ENCODE data around the gene TSPEAR.
"Not testable (repeated sequence)": the region's sequence is repeated elsewhere in the genome, so short reads cannot be mapped to it uniquely, and the experiment has no call there.

TSPEAR gene

GRCh38 chr21:44689740-44690139 lies 21.6 kb downstream of the TSPEAR start:
- Histone ChIP-seq H3K9me3 (ENCODE audit: insufficient read depth, low read depth, low read length) (peaks cover 14% of the 10 kb centered on the region), H3K4me1 (ENCODE audit: insufficient read depth, low read length) (peaks cover 13% of the 10 kb centered on the region)
- WGBS = 95% methylated on average over 3 of the region's 3 CpGs
- not testable (repeated sequence) for H3K4me3 ChIP-seq (ENCODE audit: low read length); H3K36me3 ChIP-seq (ENCODE audit: insufficient read depth, low read length); H3K27ac ChIP-seq (ENCODE audit: low read depth, low read length); H3K27me3 ChIP-seq (ENCODE audit: insufficient read depth, low read length); H3K9ac ChIP-seq (ENCODE audit: low read depth, low read length)

GRCh38 chr21:44687671-44688070 lies 23.7 kb downstream of the TSPEAR start:
- 82% methylated on average over 10 of the region's 11 CpGs for WGBS
- no peak overlapping the region for H3K27ac ChIP-seq (ENCODE audit: low read depth, low read length)
- H3K27me3 ChIP-seq (ENCODE audit: insufficient read depth, low read length) = no peaks in the 10 kb centered on the region
- H3K4me3 ChIP-seq (ENCODE audit: low read length) = no peak overlapping the region
- no peak overlapping the region for H3K9ac ChIP-seq (ENCODE audit: low read depth, low read length)
- no peaks in the 10 kb centered on the region for H3K36me3 ChIP-seq (ENCODE audit: insufficient read depth, low read length)
- peaks cover 2% of the 10 kb centered on the region for H3K9me3 ChIP-seq (ENCODE audit: insufficient read depth, low read depth, low read length)
- H3K4me1 ChIP-seq (ENCODE audit: insufficient read depth, low read length) = peaks cover 13% of the 10 kb centered on the region

DNA sequence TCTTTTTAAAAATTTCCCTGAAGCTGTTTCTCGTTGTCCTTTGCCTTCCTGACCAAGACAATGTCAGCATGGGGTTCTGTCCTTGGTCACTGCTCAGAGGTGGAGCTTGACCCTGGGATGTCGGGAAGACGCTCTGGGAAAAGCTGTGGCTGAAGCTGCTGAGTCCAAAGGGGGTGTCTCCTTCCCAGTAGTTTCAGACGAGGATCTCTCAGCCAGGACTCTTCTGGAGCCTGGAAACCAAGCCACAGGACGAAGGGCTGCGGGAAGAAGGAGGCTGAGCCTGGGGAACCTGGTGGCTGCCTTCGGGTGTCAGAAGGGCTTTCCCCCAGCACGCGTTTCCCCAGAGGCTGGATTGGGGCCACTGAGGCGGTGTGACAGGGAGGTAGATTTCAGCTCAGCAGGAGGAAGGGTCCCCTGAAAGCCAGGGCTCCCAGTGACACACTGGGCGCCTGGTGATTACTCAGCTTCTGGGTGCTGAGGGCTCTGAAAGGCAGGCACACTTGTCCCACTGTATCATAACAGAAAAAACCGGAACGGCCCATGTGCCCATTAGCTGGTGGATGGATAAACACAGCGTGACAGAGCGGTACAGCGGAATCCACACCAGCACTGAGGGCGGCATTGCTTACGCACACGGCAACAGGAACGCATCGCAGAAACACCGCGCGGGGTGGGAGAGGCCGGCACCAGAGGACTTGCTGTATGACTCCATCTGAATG lies 24.4 kb downstream of the TSPEAR start:
- H3K9ac ChIP-seq (ENCODE audit: low read depth, low read length) = no peak overlapping the region
- H3K36me3 ChIP-seq (ENCODE audit: insufficient read depth, low read length) = no peaks in the 10 kb centered on the region
- H3K9me3 ChIP-seq (ENCODE audit: insufficient read depth, low read depth, low read length) = no peaks in the 10 kb centered on the region
- peaks cover 13% of the 10 kb centered on the region for H3K4me1 ChIP-seq (ENCODE audit: insufficient read depth, low read length)
- H3K4me3 ChIP-seq (ENCODE audit: low read length) = no peak overlapping the region
- WGBS = 80% methylated on average over 25 of the region's 25 CpGs
- peak overlapping the region; percentile 54; the same call in 1 of the 2 replicates for H3K27ac ChIP-seq (ENCODE audit: low read depth, low read length)
- no peaks in the 10 kb centered on the region for H3K27me3 ChIP-seq (ENCODE audit: insufficient read depth, low read length)

DNA sequence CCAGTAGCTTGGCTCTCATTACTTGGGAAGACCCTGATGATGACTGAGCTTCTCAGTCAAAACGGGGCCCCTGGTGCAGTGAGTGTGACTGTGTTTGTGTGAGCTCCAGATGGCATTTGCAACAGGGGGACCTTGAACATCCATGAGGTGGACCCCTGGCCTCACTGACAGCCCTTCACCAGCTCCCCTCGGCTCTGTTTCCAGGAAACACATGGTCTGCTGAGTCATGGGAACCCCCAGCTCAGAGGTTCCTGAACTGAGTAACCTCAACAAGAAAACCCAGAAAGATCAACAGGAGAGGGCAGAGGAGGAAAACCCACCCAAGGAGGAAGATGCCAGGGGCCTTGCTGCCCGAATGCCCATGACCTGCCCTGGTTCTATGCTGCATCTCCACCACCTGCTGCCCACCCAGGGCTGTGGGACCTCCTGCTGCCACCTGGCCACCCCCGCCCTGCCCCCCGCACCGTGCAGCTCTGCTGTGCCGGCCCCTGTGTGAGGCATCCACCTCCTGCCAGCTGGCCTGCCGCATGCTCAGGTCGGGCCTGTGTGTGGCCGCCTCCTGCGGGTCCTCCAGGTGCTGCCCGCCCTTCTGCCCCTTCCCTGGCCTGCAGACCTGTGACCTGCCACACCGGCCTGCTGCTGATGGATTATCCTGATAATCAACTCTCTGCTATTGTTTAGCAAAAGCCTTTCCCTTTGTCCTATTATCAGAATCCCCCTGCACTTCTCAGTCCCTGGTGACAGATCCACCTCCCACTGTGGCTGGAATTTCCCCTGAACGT lies 25.2 kb downstream of the TSPEAR start:
- H3K4me1 ChIP-seq (ENCODE audit: insufficient read depth, low read length) = peaks cover 13% of the 10 kb centered on the region
- no peak overlapping the region for H3K9ac ChIP-seq (ENCODE audit: low read depth, low read length)
- no peaks in the 10 kb centered on the region for H3K9me3 ChIP-seq (ENCODE audit: insufficient read depth, low read depth, low read length)
- no peaks in the 10 kb centered on the region for H3K36me3 ChIP-seq (ENCODE audit: insufficient read depth, low read length)
- H3K27ac ChIP-seq (ENCODE audit: low read depth, low read length) = no peak overlapping the region
- no peaks in the 10 kb centered on the region for H3K27me3 ChIP-seq (ENCODE audit: insufficient read depth, low read length)
- no peak overlapping the region for H3K4me3 ChIP-seq (ENCODE audit: low read length)
- 37% methylated on average over 14 of the region's 14 CpGs for WGBS

DNA sequence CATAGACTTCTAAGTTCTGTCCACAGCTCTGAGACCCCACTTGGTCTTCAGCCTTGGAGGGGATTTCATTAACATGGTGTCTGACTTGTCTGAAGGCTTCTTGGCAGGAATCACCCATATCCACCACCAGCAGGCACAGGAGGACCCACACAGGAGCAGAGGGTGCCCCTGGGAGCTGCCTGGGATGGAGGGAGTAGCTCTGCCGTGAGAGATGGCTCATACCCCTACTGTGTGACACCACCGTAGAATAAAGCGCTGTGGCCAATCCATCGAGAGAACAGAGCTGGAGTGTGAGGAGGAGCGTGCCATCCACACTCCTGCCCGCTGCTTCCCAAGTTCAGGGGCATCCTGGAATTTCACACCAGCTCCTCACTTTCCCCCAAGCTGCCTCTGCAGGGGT lies 26.3 kb downstream of the TSPEAR start:
- H3K27ac ChIP-seq (ENCODE audit: low read depth, low read length); H3K4me3 ChIP-seq (ENCODE audit: low read length); H3K27me3 ChIP-seq (ENCODE audit: insufficient read depth, low read length); H3K36me3 ChIP-seq (ENCODE audit: insufficient read depth, low read length); H3K9ac ChIP-seq (ENCODE audit: low read depth, low read length); H3K9me3 ChIP-seq (ENCODE audit: insufficient read depth, low read depth, low read length): not testable (repeated sequence)
- H3K4me1 ChIP-seq (ENCODE audit: insufficient read depth, low read length) = peaks cover 13% of the 10 kb centered on the region
- 92% methylated on average over 6 of the region's 6 CpGs for WGBS

- Histone ChIP-seq H3K36me3 (ENCODE audit: insufficient read depth, low read length) (no peaks in the 10 kb centered on the region), H3K27me3 (ENCODE audit: insufficient read depth, low read length) (no peaks in the 10 kb centered on the region), H3K4me3 (ENCODE audit: low read length) (no peak overlapping the region), H3K9me3 (ENCODE audit: insufficient read depth, low read depth, low read length) (no peaks in the 10 kb centered on the region), H3K9ac (ENCODE audit: low read depth, low read length) (no peak overlapping the region), H3K27ac (ENCODE audit: low read depth, low read length) (no peak overlapping the region), H3K4me1 (ENCODE audit: insufficient read depth, low read length) (peaks cover 13% of the 10 kb centered on the region)
- WGBS = 85% methylated on average over 6 of the region's 6 CpGs
Measured at GRCh38 chr21:44684483-44684882, 26.9 kb downstream of the TSPEAR start.

DNA sequence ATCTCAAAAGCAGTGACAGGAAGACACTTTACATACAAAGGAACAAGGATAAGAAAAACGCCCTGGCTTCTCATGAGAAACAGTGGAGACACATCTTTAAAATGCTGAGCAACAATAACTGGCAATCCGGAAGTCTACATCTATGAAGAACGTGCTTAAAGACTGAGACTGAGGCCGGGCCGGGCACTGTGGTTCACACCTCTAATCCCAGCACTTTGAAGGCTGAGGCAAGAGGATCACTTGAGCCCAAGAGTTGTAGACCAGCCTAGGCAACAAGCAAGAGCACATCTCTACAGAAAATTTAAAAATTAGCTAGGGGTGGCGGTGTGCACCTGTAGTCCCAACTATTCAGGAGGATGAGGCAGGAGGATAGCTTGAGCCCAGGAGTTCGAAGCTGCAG lies 27.3 kb downstream of the TSPEAR start:
- WGBS = 88% methylated on average over 7 of the region's 7 CpGs
- Histone ChIP-seq H3K27ac (ENCODE audit: low read depth, low read length) (no peak overlapping the region), H3K27me3 (ENCODE audit: insufficient read depth, low read length) (no peaks in the 10 kb centered on the region), H3K4me1 (ENCODE audit: insufficient read depth, low read length) (peaks cover 13% of the 10 kb centered on the region), H3K9me3 (ENCODE audit: insufficient read depth, low read depth, low read length) (no peaks in the 10 kb centered on the region), H3K4me3 (ENCODE audit: low read length) (no peak overlapping the region), H3K36me3 (ENCODE audit: insufficient read depth, low read length) (no peaks in the 10 kb centered on the region), H3K9ac (ENCODE audit: low read depth, low read length) (no peak overlapping the region)

- Histone ChIP-seq H3K9ac (ENCODE audit: low read depth, low read length) (no peak overlapping the region), H3K27ac (ENCODE audit: low read depth, low read length) (no peak overlapping the region), H3K9me3 (ENCODE audit: insufficient read depth, low read depth, low read length) (no peaks in the 10 kb centered on the region), H3K36me3 (ENCODE audit: insufficient read depth, low read length) (no peaks in the 10 kb centered on the region), H3K4me3 (ENCODE audit: low read length) (no peak overlapping the region), H3K4me1 (ENCODE audit: insufficient read depth, low read length) (peaks cover 12% of the 10 kb centered on the region), H3K27me3 (ENCODE audit: insufficient read depth, low read length) (no peaks in the 10 kb centered on the region)
- 91% methylated on average over 15 of the region's 15 CpGs for WGBS
Measured at GRCh38 chr21:44682580-44683151, 28.7 kb downstream of the TSPEAR start.

DNA sequence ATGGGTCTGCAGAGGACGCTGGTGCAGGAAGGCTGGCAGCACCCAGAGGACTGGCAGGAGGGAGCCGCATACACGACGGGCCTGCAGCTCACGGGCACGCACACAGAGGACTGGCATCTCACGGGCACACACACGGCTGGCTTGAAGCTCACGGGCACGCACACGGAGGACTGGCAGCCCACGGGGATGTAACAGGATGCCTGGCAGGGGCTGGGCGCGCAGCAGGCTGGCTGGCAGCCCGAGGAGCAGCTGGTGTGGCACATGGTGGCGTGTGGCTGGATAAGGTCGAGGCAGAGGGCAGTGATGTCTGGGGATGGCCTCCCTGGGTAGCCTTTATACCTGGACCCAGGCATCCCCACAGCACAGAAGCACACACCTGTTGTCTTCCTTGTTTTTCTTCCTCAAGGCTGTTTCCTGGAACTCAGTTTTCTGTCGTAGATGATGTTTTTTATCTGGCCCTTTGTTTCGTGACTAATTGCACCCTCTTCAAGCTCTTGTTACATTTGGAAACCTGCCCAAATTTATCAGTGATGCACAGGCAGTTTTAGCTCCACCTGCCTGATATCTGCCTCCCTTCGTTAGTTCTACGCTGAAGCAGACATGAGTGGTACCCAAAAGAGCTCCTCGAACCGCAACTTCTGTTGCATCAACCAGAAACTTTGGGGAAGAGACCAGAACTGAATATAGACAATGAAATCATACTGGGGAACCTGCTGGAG lies 29.4 kb downstream of the TSPEAR start, which contains the start of gene KRTAP12-1:
TSS of gene KRTAP12-1 (minus strand) at position 303 of the 719 bp plus-strand sequence. CDS start at position 263, 40 bp downstream.
- no peaks in the 10 kb centered on the region for H3K27me3 ChIP-seq (ENCODE audit: insufficient read depth, low read length)
- WGBS = 95% methylated on average over 23 of the region's 23 CpGs
- H3K9me3 ChIP-seq (ENCODE audit: insufficient read depth, low read depth, low read length) = no peaks in the 10 kb centered on the region
- H3K9ac ChIP-seq (ENCODE audit: low read depth, low read length) = no peak within 1 kb of the TSS
- H3K4me3 ChIP-seq (ENCODE audit: low read length) = no peak within 1 kb of the TSS
- H3K4me1 ChIP-seq (ENCODE audit: insufficient read depth, low read length) = peaks cover 6% of the 10 kb centered on the region
- H3K36me3 ChIP-seq (ENCODE audit: insufficient read depth, low read length) = no peaks in the 10 kb centered on the region
- no peak within 1 kb of the TSS for H3K27ac ChIP-seq (ENCODE audit: low read depth, low read length)

- WGBS = 81% methylated on average over 11 of the region's 11 CpGs
- Histone ChIP-seq H3K4me1 (ENCODE audit: insufficient read depth, low read length) (no peaks in the 10 kb centered on the region), H3K9ac (ENCODE audit: low read depth, low read length) (no peak overlapping the region), H3K27me3 (ENCODE audit: insufficient read depth, low read length) (no peaks in the 10 kb centered on the region), H3K9me3 (ENCODE audit: insufficient read depth, low read depth, low read length) (no peaks in the 10 kb centered on the region), H3K36me3 (ENCODE audit: insufficient read depth, low read length) (no peaks in the 10 kb centered on the region), H3K4me3 (ENCODE audit: low read length) (no peak overlapping the region), H3K27ac (ENCODE audit: low read depth, low read length) (no peak overlapping the region)
Measured at GRCh38 chr21:44681152-44681551, 30.2 kb downstream of the TSPEAR start.

GRCh38 chr21:44677881-44678280 lies 33.5 kb downstream of the TSPEAR start:
- H3K27me3 ChIP-seq (ENCODE audit: insufficient read depth, low read length) = no peaks in the 10 kb centered on the region

More at GRCh38 chr21:44677881-44678280, 33.5 kb downstream of the TSPEAR start:
- Histone ChIP-seq H3K27ac (ENCODE audit: low read depth, low read length) (no peak overlapping the region), H3K4me1 (ENCODE audit: insufficient read depth, low read length) (no peaks in the 10 kb centered on the region), H3K9me3 (ENCODE audit: insufficient read depth, low read depth, low read length) (0 out of 2 replicates have a peak, but pooled peaks cover 6% of the 10 kb centered on the region), H3K9ac (ENCODE audit: low read depth, low read length) (no peak overlapping the region), H3K4me3 (ENCODE audit: low read length) (no peak overlapping the region), H3K36me3 (ENCODE audit: insufficient read depth, low read length) (no peaks in the 10 kb centered on the region)
- 93% methylated on average over 13 of the region's 13 CpGs for WGBS

All from HUES64 (cell line).